Cerebellar nuclear complex (tissue), 1 donor: ENCODE data around the gene GLTP.
A peak's percentile ranks its signal among the peaks of the same experiment; 100 is the strongest.

Experiments used
- DNase-seq, 2 experiments: peaks; one replicate each; lab custom pipeline; 2025; lab: John Stamatoyannopoulos, UW

Gene GLTP

DNA sequence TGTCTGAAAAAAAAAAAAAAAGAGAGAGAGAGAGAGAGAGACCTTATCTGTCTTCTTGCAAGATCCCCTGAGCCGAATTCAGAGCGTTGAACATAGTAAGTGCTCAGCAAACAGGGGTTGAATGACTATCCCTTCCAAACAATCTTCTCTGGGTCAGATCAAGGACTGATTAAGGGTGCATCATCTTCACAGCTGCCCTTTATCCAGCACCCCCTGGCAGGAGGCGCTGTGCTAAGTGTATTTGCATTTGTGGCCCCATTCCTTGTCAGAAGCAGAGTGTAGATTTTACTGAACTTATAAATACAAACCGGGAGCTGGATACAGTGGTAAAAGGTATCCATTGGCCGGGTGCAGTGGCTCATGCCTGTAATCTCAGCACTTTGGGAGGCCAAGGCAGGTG, 38.3 kb downstream of the GLTP start:
- no peak for DNase-seq

DNA sequence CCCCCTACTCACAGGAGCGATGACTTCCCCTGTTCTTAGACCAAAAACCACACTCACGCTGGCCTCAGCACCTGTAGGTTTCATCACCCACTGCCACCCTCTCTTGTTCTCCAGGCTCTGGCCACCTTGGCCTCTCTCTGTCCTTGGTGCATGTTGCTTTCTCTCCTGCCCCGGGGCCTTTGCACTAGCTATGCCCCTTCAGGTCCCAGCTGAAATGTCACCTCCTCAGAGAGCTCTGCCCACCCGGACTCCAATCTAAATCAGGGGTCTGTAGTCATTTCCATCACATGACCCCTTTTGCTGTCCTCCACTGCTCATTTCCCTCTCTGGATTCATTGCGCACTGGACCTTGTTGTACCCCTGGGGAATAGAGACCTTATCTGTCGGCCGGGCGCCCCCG, 39.0 kb downstream of the GLTP start:
- no peak for DNase-seq

DNA sequence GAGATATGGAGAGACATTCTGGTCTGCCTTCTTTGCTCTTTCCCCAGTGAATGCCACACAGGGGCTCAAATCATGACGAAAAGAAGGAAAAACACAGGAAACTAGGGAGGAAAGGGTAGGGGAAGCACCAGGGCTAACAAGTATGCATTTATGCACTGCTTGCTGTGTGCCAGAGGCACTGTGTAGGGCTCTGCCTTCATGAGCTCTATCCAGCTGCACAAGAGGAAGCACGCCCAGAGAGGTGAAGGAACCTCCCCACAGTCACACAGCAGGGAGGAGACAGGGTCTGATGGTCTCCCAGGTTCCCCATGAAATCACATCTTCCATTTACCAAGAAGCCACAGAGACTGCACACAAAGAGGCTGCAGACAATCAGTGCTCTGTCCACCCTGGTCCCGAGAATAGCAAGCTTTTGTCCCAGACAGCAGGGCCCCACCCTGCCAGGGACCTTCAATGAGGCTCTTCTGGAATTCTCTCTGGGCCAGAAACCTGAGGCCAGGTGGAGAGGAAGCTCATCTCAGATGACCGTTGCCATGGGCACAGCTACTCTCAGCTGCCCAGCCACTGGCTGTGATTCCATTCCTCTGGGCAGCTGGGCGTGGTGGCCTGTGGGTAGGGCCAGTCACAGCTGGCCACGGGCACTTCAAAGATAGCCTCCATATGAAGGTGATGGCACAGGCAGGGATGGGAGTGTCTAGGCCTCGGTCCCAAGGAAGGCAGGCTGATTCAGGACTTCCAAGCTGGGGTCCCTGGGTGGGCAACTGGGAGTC, 39.9 kb downstream of the GLTP start:
- no peak for DNase-seq

DNA sequence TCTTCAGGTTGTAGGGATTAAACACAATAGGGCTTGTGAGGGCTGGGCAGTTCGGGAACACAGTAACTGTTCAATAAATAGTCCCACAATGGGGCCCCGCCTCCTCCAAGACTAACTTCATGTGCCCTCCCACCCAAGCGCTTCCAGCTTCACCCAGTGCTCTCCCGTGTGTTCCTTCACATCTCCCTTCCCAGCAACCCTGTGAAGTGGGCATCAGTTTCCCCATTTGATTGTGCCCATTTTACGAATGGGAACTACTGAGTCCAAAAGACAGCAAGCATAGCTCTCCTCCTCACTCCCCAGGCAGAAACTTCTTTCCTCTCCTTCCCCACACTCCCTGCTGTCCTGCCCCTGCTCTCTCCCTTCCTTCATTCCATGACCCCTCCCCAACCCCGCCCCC, 40.9 kb downstream of the GLTP start:
- no peak for DNase-seq

DNA sequence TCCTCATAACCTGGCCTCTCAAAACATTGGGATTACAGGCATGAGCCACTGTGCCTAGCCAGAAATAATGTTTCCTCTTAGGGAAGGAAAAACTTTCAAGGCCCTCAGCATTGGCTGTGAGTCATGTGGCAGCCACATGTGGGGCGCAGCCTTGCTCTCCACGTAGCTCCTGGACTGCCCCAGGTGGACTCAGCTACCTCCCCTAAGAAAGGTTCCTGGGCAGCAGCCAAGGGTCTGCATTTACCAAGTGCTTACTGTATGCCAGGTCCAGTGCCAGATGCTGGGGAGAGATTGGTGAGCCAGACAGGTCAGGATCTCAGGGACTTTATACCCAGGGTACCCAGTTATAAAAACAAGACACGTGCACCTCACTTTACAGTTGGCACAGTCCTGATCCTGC, 43.4 kb downstream of the GLTP start:
- DNase-seq: no peak

DNA sequence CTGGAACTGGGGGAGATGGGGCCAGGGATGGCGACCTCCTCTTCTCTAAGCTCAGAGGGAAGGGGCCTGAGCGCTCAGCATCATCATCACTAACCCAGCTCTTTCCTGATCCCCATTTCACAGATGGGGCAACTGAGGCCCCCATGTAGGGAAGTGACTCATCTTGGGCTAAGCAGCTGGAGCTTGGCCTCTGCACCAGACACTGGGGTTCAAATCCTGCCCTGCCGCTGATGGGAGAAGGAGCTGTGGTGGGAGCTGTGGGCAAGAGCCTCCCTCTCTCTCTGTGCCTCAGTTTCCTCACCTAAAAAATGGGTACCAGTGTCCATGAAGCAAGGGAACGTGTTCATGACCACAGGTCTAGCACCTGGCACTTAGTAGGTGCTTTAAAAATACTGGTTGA, 44.5 kb downstream of the GLTP start:
- DNase-seq: no peak

DNA sequence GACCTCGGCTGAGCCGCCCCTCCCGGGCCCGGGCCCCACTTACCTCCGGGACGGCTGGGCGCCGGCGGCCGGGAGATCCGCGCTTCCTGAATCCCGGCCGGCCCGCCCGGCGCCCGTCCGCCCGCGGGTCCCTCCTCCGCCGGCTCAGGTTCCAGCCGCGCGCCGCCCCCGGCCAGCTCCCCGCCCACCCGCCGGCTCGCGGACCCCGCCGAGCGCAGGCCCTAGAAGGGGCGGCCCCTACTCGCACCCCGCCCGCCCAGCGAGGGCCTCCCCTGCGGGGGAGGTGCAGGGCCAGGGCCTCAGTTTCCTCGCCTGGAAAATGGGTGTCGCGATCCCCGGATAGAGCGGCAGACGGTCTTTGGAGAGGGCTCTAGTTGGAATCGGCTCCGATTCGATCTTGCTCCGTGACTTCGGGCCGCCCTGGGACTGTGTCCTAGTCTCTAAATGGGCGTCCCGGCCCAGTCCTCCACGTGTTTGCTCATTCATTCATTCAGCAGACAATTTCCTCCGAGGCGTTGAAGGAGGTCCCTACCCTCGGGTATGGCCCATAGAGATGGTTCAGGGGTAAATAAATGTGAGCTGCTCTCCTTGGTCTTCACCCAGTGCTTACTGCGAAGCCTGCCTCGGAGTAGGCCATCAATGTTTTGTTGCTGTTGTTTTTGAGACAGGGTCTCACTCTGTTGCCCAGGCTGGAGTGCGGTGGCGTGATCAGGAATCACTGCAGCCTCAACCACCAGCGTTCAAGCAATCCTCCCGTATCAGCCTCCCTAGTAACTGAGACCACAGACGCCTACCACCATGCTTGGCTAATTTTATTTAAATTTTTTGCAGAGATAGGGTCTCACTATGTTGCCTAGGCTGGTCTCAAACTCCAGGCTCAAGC, 46.8 kb downstream of the GLTP start, which contains the start of gene TRPV4:
Gene TRPV4, minus strand, starts transcription at position 92 of the 883 bp plus-strand sequence. CDS start 18,602 bp downstream, outside the sequence.
- no peak for DNase-seq

DNA sequence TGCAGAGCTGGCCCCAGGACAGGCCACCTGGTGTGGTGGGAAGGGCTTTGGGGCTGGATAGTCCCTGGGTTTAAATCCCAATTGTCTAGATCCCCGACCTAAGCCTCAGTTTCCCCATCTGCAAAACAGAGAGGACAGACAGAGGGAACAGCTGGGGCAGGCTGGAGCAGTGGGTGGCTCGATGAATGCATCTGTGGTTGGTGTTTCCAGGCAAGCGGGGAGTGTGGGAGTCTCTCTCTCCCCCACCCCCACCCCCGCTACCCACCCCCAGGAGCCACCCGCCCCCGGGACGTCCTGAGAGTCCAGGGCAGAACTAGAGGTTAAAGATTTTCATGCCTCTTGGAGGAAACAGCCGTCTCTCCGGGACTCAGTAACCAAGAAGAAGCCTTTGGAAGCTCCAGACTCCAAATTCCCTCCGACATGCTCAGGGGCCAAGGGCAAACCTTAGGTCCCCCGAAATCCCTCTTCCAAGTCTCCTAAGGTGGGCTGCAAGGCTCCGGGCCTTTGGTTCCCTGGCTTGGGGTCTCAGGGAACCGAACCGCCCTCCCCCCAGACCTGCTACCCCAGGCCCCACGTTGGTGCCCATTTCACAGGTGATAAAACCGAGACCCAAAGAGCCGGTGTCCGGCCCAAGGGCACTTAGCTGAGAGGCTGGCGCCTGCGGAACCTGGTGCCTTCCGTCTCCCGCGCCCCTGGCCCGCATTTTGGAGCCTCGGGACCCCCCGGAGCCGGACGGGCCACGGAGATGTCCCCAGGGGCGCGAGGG, 47.6 kb downstream of the GLTP start:
- no peak for DNase-seq

DNA sequence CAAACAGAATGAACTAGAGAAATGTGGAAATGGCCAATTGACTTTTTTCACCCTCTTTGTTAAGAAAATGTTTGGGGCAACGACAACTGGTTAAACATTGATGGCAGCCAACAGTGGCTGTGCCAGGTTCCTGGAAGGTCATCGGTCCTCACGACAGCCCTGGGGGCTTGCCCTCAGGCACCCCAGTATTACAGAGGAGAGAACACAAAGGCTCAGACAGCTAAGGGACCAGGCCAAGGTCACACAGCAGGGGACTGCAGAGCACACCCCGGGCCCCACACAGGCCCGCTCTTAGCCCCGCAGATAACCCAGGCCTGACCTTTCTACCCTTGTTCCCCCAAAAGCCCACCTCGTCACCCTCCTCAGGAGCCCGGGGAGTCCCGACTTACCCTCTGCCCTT, 48.4 kb downstream of the GLTP start:
- no peak for DNase-seq

DNA sequence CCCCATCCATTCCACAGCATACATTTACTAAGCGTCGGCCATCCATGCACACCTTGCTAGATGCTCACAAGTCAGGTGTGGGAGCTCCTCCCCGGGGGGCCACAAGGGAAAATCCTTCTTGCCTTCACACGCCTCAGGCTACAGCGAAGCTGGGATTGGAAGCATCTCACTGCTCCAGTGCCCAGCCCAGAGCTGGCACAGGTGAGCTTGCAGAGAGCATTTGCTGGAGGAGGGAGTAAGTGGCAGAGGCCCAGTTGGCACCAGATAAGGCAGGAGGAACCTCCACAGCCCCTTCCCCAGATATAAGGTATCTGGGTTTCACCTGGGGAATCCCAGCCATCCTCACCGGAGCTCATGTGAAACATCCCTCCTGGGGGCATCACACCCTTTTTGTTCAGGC, 49.0 kb downstream of the GLTP start:
- no peak for DNase-seq

DNA sequence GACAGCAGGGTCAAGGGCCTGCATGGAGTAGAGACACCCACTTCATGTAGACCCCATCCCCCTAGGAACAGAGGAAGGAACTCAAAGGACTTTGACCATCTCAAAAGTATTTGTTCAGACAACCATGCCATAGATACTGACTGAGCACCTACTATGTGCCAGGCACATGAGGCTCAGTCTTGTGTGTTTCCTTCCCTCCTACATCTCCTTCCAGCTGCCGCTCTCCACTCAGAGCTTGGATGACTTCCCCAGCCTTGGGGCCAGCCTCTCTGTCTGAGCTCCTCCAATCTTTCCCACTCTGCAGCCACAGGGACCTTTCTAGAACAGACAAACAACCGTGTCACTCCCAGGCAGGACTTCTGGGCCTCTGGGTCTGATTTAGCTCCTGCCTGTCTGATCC, 49.6 kb downstream of the GLTP start:
- DNase-seq: no peak

DNA sequence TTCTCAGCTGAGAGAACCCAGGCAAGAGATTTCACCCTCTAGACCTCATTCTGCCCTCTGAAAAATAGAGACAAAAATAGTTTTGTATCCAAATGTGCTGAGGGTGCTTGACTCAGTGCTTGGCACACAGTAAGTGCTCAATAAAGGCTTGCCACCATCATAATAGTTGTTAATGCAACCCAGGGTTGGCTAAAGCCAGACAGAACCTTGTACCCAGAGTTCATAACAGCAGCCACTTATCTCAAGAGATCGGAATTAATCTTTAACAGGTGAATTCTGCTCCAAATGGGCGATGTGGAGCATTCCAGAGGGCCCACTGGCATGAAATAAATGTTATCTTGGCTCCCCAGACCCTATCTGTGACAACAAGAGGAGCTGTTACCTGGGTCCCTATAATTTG, 50.1 kb downstream of the GLTP start:
- no peak for DNase-seq

DNA sequence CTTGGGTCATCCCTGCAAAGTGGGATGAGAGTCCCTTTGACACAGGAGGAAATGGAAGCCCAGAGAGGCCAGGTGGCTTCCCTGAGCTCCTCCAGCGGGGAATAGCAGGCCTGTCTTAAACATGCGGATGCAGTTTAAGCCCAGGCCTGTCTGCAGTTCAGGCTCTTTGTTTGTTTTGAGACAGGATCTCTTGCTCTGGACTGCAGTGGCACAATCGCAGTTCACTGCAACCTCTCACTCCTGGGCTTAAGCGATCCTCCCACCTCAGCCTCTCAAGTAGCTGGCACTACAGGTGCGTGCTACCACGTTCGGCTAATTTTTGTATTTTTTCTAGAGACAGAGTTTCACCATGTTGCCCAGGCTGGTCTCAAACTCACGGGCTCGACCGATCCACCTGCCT, 50.7 kb downstream of the GLTP start:
- no peak for DNase-seq

DNA sequence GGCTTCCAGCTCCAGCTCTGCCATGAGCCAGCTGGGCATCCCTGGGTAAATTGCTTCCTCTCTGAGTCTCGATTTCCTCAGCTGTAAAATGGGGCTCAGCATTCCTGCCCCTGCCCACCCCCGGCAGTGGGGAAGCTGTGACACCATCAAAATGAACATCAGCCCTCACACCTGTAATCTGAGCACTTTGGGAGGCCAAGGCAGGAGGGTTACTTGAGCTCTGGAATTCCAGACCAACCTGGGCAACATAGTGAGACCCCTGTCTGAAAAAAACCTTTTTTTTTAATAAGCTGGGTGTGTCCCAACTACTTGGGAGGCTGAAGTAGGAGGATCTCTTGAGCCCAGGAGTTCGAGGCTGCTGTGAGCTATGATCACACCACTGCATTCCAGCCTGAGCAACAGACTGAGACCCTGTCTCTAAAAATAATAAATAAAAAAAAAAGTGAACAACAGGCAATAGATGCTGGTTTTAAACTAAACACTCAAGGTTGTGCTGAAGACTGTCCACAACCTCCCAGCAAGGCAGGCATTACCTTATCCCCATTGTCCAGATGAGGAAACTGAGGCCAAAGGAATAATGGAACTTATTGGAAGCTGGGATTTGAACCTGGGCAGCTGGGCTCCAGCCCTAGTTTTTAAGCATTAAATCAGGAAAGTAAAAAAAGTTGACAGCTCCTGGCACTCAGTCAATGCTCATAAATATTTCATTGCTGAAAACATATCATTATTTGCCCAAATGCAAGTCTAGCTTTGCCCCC, 51.4 kb downstream of the GLTP start:
- DNase-seq: no peak

DNA sequence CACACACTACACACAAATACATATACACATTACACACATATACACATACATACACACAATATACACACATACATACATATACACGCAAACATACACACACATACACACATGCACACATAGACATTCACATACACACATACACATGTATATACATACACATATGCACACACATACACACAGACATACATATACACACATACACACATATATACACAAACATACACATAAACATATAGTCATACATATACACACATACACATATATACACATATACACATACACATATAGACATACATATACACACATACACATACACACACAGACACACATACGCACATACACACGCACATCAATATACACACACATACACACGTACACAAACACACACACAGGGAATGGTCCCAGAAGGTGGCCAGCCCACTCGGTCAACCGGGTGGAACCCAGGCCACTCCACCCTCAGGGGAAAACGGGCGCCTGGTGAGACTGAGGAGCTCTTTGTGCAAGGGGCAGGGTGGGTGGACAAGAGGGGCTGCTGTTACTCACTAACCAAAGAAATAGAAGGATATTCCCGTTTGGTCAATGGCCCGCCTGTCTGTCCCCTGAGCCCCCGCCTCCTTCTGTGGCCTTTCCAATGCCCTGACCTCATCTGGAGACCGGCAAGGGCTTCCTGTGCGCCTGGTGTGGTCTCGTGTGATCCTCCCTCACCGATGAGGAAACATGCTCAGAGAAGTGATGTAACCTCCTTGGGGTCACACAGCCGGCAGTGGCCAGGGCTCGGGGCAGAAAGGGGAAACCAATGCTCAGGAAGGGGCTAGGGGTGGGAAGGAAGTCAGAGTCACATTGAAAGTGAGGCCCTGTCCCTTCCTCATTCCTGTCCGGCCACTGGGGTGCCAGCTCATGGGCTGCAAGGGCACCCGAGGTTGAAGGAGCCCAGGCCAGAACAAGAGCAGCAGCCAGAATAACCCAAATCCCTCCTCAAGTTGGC, 52.5 kb downstream of the GLTP start:
- DNase-seq: no peak

DNA sequence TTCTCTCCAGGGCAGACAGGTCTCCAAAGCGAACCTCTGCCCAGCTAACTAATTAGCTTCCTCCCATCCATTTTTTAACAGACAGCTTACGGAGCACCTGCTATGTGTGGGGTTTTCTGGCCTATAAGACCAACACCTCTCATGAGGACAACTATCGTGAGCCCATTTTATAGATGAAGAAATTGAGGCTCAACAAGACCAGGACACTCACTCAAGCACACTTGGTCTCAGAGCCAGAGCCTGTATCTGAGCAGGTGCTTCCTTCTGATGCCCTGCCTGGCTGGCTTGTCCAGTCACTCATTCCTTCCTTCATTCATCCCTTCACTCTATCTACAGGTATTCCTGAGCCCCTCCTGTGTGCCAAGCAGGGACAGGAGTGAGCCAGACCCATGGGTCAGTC, 53.3 kb downstream of the GLTP start:
- DNase-seq: no peak

DNA sequence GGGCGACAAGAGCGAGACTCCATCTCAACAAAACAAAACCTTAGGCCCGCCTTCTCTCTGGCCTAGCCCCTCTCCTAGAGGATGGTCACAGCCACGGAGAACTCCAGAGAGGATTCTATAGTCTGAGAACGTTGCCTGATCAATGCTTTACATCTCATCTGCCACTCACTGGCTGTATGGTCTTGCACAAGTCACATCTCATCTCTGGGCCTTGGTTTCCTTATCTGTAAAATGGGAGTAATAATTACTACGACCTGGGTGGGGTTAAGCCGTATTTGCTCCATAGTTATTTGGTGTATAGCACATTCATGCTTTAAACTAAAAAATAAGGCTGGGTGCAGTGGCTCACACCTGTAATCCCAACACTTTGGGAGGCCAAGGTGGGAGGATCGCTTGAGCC, 55.6 kb downstream of the GLTP start:
- DNase-seq: no peak

DNA sequence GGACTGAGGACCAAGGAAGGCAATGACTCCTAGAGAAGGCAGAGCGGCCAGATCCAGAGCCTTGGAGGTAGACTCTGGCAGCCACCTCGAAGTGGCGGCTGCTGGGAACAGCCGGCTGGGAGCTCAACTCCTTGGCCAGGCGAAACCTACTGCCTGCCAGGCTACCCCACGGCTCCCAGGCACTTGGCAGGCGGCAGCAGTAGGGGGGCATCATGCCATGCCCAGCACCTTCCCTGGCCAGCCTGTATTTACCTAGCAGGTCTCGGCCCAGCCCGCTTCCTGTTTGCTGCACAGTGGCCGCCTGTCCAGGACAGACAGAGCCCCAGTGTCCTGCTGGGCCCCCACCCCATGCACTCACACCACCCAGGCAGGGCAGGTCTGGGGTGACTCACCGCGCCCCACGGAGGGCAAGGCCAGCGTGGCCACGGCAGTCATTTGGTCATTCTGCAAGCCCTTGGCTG, 57.4 kb downstream of the GLTP start:
- peak; percentile 46 to 77 for DNase-seq

DNA sequence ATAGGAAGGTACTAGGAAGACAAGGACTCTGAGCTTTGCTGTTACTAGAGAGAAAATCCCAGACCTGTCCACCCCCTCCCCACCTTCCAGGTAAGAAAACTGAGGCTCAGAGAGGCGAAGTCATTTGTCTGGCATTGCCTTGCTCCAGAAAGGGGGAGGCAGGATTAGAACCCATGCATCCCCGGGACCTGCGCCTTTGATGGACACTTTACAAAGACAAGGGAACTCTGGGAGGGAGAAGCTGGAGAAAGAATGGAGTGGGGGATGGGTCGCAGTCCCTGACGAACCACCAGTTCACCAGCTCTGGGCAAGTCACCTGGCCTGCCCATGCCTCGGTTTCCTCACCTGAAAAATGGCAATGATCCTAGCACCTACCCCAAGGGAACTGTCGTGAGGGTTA, 57.9 kb downstream of the GLTP start:
- DNase-seq: no peak

DNA sequence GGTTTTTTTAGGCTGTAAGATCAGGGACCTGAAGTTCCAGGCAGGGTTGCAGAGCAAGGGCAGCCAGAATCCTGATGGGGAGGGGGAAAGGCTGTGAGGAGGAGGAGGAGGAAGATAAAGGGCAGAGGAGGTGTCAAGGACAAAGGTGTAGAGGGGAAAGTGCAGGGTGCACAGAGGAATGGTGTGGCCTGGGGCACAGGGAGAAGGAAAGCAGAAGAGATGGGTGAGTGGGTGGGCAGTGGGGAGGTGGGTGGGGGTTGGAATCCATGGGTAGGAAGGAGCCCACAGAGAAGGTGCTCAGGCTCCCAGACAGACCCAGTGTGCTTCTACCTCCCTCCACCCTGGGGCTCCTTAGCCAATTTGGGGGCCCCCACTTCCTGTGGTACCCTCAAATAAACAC, 58.4 kb downstream of the GLTP start:
- DNase-seq: no peak
